Measurements from ENCODE around the gene CTXND1.

DNA sequence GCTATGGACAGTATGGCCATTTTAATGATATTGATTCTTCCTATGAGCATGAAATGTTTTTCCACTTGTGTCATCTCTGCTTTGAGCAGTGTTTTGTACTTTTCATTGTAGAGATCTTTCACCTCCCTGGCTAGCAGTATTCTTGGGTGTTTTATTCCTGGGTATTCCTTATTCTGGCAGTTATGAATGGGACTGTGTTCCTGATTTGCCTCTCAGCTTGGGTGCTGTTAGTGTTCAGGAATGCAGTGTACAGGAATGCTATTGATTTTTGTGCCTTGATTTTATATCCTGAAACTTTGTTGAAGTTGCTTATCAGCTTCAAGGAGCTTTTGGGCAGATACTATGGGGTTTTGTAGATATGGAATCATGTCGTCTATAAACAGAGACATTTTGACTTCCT, 49.5 kb upstream of the CTXND1 start:
- TF ChIP-seq PRRX2 (CRISPR knock-in tag; IDR thresholded peaks at IDR 0.05) (no peak), CBFB (CRISPR knock-in tag; IDR thresholded peaks at IDR 0.05; ENCODE audit: low read depth) (no peak), ZNF138 (CRISPR knock-in tag; conservative IDR thresholded peaks at IDR 0.05) (no peak)
- TF ChIP-seq, protein P1, sequence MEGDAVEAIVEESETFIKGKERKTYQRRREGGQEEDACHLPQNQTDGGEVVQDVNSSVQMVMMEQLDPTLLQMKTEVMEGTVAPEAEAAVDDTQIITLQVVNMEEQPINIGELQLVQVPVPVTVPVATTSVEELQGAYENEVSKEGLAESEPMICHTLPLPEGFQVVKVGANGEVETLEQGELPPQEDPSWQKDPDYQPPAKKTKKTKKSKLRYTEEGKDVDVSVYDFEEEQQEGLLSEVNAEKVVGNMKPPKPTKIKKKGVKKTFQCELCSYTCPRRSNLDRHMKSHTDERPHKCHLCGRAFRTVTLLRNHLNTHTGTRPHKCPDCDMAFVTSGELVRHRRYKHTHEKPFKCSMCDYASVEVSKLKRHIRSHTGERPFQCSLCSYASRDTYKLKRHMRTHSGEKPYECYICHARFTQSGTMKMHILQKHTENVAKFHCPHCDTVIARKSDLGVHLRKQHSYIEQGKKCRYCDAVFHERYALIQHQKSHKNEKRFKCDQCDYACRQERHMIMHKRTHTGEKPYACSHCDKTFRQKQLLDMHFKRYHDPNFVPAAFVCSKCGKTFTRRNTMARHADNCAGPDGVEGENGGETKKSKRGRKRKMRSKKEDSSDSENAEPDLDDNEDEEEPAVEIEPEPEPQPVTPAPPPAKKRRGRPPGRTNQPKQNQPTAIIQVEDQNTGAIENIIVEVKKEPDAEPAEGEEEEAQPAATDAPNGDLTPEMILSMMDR (IDR thresholded peaks at IDR 0.05), result no peak

Measured in WTC11 (cell line).